Panc1 (cell line): ENCODE results near the gene HMOX1. TPM values are rescaled to one million over a fixed set of nuclear protein-coding genes. Genes with fewer than 3 reads are reported as not detected.

Experiments
- ATAC-seq: fragments of 200-7000 bp; cut with Tn5 transposase; 2 replicates; pipeline ENCODE4 v1.9.1; 2020; ENCODE audit warnings: mild to moderate bottlenecking, moderate library complexity
- BruUV-seq: library from RNA; stranded (reverse); fragments of 400-500 nt; replicated peaks from 2 replicates; lab custom pipeline; 2021; lab: Mats Ljungman, UMichigan
- CTCF ChIA-PET: fragments of 300-600 bp; sonication (Branson Sonifier 250); formaldehyde crosslinking; loops from one replicate; lab custom pipeline; 2022; ENCODE audit warnings: antibody characterized with exemption; lab: Charles Lee
- POLR2A ChIA-PET: fragments of 300-600 bp; sonication (Branson Sonifier 250); formaldehyde crosslinking; loops from one replicate; lab custom pipeline; 2022; ENCODE audit warnings: antibody characterized with exemption; lab: Charles Lee
- DNase-seq: peaks from one replicate; pipeline ENCODE4 v3.0.0-alpha.2; 2010; ENCODE audit warnings: low read depth, low spot score
- H3K27ac ChIP-seq: 2 replicates; pipeline ENCODE4 v1.5.1; 2011; ENCODE audit warnings: mild to moderate bottlenecking, low read length, inconsistent platforms
- H3K27me3 ChIP-seq: fragments of 200-500 bp; sonication (Bioruptor generic); 2 replicates; pipeline ENCODE4 v1.6.0; 2014; ENCODE audit warnings: low read length, inconsistent platforms; ENCODE audit not compliant: control insufficient read depth, insufficient read depth
- H3K36me3 ChIP-seq: fragments of 200-500 bp; sonication (Bioruptor generic); 2 replicates; pipeline ENCODE4 v1.5.1; 2014; ENCODE audit warnings: inconsistent platforms, mild to moderate bottlenecking, low read length, moderate library complexity; ENCODE audit not compliant: control insufficient read depth, insufficient read depth
- H3K4me1 ChIP-seq: 2 replicates; pipeline ENCODE4 v1.5.1; 2011; ENCODE audit warnings: inconsistent platforms, mild to moderate bottlenecking, low read length, moderate library complexity; ENCODE audit not compliant: control insufficient read depth, insufficient read depth
- H3K4me3 ChIP-seq, 2 experiments: 2 replicates each; pipeline ENCODE4 v1.5.1; 2011 to 2012; ENCODE audit warnings: low read depth in 2 of 2, low read length in 2 of 2, mild to moderate bottlenecking in 2 of 2, inconsistent platforms in 1 of 2, moderate library complexity in 1 of 2
- H3K9me3 ChIP-seq: fragments of 200-500 bp; sonication (Bioruptor generic); 2 replicates; pipeline ENCODE4 v1.5.1; 2014; ENCODE audit warnings: low read depth, mild to moderate bottlenecking, inconsistent platforms, low read length, moderate library complexity; ENCODE audit not compliant: control insufficient read depth, insufficient read depth
- CTCF ChIP-seq: fragments of 450-650 bp; IDR thresholded peaks from 2 replicates; pipeline ENCODE4 v1.5.1; 2017; ENCODE audit warnings: mild to moderate bottlenecking
- POLR2AphosphoS5 ChIP-seq: IDR thresholded peaks from 2 replicates; pipeline ENCODE4 v1.6.1; 2012; ENCODE audit warnings: mild to moderate bottlenecking, low read depth, low read length, moderate library complexity
- REST ChIP-seq, 2 experiments: IDR thresholded peaks; 2 replicates each; pipeline ENCODE4 v1.6.1; 2011 to 2012; ENCODE audit warnings: low read depth in 2 of 2, control low read depth in 1 of 2, low read length in 1 of 2, mild to moderate bottlenecking in 1 of 2, moderate library complexity in 1 of 2; ENCODE audit not compliant: insufficient read depth in 1 of 2
- SIN3A ChIP-seq: IDR thresholded peaks from 2 replicates; pipeline ENCODE4 v1.6.1; 2012; ENCODE audit warnings: low read depth, mild to moderate bottlenecking, low read length, moderate library complexity, borderline replicate concordance; ENCODE audit not compliant: insufficient read depth
- TCF7L2 ChIP-seq: IDR thresholded peaks from 2 replicates; pipeline ENCODE4 v1.6.1; 2011; ENCODE audit warnings: mild to moderate bottlenecking, low read depth, low read length, inconsistent platforms
- in situ Hi-C: cut with HindIII; loops from 2 replicates; pipeline ENCODE4 v1.10.0; 2016; ENCODE audit warnings: low sequenced_read_pairs, low pct_unique_long_range_greater_than_20kb
- intact Hi-C: fragments of 100-400 bp; cut with micrococcal nuclease; formaldehyde crosslinking; loops from one replicate; pipeline ENCODE4 v1.10.0; 2022; ENCODE audit not compliant: unreplicated experiment
- total RNA-seq: library from RNA; stranded (reverse); gene quantifications from one replicate; pipeline ENCODE4 v1.2.1, GENCODE V29; 2021; ENCODE audit not compliant: unreplicated experiment

HMOX1 gene
- total RNA-seq, 1 experiment from 2014 or later, result 105 TPM

- in situ Hi-C loops, result no loop called here
- ATAC-seq (no peak), DNase-seq (no peak)
- TF ChIP-seq SIN3A (no peak), POLR2AphosphoS5 (no peak), REST (IDR thresholded peaks at IDR 0.05; ENCODE audit: insufficient read depth in 1 of 2, low read depth in 2 of 2, low read length in 1 of 2) (no peak), CTCF (no peak), TCF7L2 (no peak)
- ChIA-PET CTCF (interaction anchor here (0.5 kb wide), 1 partner anchor 154 kb away, joined by 11 read pairs; no protein-coding TSS in a partner anchor), POLR2A (no interaction called here)
- H3K4me3 ChIP-seq, result no peak overlapping the region
- intact Hi-C loops, result no loop called here
- peak overlapping the region; percentile 63 for H3K27ac ChIP-seq
- no TSS peak for BruUV-seq
- no peaks in the 10 kb centered on the region for H3K9me3 ChIP-seq
- H3K4me1 ChIP-seq, result peaks cover 14% of the 10 kb centered on the region
- H3K36me3 ChIP-seq, result no peaks in the 10 kb centered on the region
- no peaks in the 10 kb centered on the region for H3K27me3 ChIP-seq
Measured at GRCh38 chr22:35425971-35426800, 45.3 kb downstream of the HMOX1 start.

- peak; percentile 18; the same call in 1 of the 2 replicates for ATAC-seq
- in situ Hi-C loops, result no loop called here
Measured at GRCh38 chr22:35426801-35427140, 45.9 kb downstream of the HMOX1 start.

More at GRCh38 chr22:35426801-35427140, 45.9 kb downstream of the HMOX1 start:
- TF ChIP-seq CTCF, result no peak
- TF ChIP-seq TCF7L2, result no peak
- no peak for TF ChIP-seq SIN3A
- TF ChIP-seq REST (IDR thresholded peaks at IDR 0.05; ENCODE audit: insufficient read depth in 1 of 2, low read depth in 2 of 2, low read length in 1 of 2), result no peak
- no peak for TF ChIP-seq POLR2AphosphoS5
- CTCF ChIA-PET, result interaction anchor here (0.7 kb wide), 2 partner anchors 221 to 251 kb away, joined by 3 to 4 read pairs; no protein-coding TSS in a partner anchor
- Histone ChIP-seq H3K4me1 (peaks cover 20% of the 10 kb centered on the region), H3K4me3 (no peak overlapping the region), H3K27ac (peak overlapping the region; percentile 63), H3K36me3 (no peaks in the 10 kb centered on the region), H3K9me3 (no peaks in the 10 kb centered on the region), H3K27me3 (no peaks in the 10 kb centered on the region)
- no TSS peak for BruUV-seq
- intact Hi-C loops, result no loop called here
- POLR2A ChIA-PET, result no interaction called here
- DNase-seq, result no peak
